GM18873 (cell line): ENCODE data around the gene MBNL1.
"Not testable (repeated sequence)": the region's sequence is repeated elsewhere in the genome, so short reads cannot be mapped to it uniquely, and the experiment has no call there.

ENCODE experiments used
- ATAC-seq: cut with Tn5 transposase; IDR thresholded peaks from one replicate; pipeline ENCODE4 v1.9.1; 2021; ENCODE audit warnings: mild to moderate bottlenecking, moderate library complexity, moderate number of reproducible peaks; ENCODE audit not compliant: unreplicated experiment, low FRiP score

MBNL1 gene

GRCh38 chr3:152316318-152316717, 47.6 kb downstream of the MBNL1 start:
- ATAC-seq = no peak

- no peak for ATAC-seq
Measured at GRCh38 chr3:152317184-152317583, 48.5 kb downstream of the MBNL1 start.

GRCh38 chr3:152317956-152318355, 49.2 kb downstream of the MBNL1 start:
- no peak for ATAC-seq

GRCh38 chr3:152318512-152318911, 49.8 kb downstream of the MBNL1 start:
- no peak for ATAC-seq

GRCh38 chr3:152319256-152319655, 50.5 kb downstream of the MBNL1 start:
- ATAC-seq = no peak

GRCh38 chr3:152319831-152320617, 51.3 kb downstream of the MBNL1 start:
- no peak for ATAC-seq

- ATAC-seq = no peak
Measured at GRCh38 chr3:152321200-152321954, 52.6 kb downstream of the MBNL1 start.

- ATAC-seq = no peak
Measured at GRCh38 chr3:152321955-152322377, 53.2 kb downstream of the MBNL1 start.

- peak; percentile 46 for ATAC-seq
Measured at GRCh38 chr3:152322756-152323155, 54.0 kb downstream of the MBNL1 start.

- peak; percentile 80 for ATAC-seq
Measured at GRCh38 chr3:152323834-152324233, 55.1 kb downstream of the MBNL1 start.

- no peak for ATAC-seq
Measured at GRCh38 chr3:152325136-152325535, 56.4 kb downstream of the MBNL1 start.

- ATAC-seq = no peak
Measured at GRCh38 chr3:152327203-152327602, 58.5 kb downstream of the MBNL1 start.

- ATAC-seq = no peak
Measured at GRCh38 chr3:152328841-152329240, 60.1 kb downstream of the MBNL1 start.

- no peak for ATAC-seq
Measured at GRCh38 chr3:152330559-152330958, 61.8 kb downstream of the MBNL1 start.

- ATAC-seq = no peak
Measured at GRCh38 chr3:152331018-152331541, 62.4 kb downstream of the MBNL1 start.

- ATAC-seq = no peak
Measured at GRCh38 chr3:152331998-152332397, 63.3 kb downstream of the MBNL1 start.

GRCh38 chr3:152333928-152334327, 65.2 kb downstream of the MBNL1 start:
- ATAC-seq = no peak

- ATAC-seq = no peak
Measured at GRCh38 chr3:152334761-152335160, 66.0 kb downstream of the MBNL1 start.

GRCh38 chr3:152335273-152335672, 66.5 kb downstream of the MBNL1 start:
- no peak for ATAC-seq

- not testable (repeated sequence) for ATAC-seq
Measured at GRCh38 chr3:152337337-152337736, 68.6 kb downstream of the MBNL1 start.

GRCh38 chr3:152338159-152338720, 69.5 kb downstream of the MBNL1 start:
- ATAC-seq = no peak
